ENCODE measurements around the gene LPAR1.

LPAR1 gene

GRCh38 chr9:110997847-110998246 is 40.4 kb downstream of the LPAR1 start:
- peak; percentile 28 for DNase-seq

GRCh38 chr9:110996436-110997220 is 41.6 kb downstream of the LPAR1 start:
- DNase-seq, result peak; percentile 78

GRCh38 chr9:110995420-110996340 is 42.6 kb downstream of the LPAR1 start:
- peak; percentile 25 for DNase-seq

GRCh38 chr9:110994771-110995241 is 43.5 kb downstream of the LPAR1 start:
- peak; percentile 73 for DNase-seq

GRCh38 chr9:110990481-110990880 is 47.8 kb downstream of the LPAR1 start:
- DNase-seq, result no peak

- peak; percentile 54 for DNase-seq
Measured at GRCh38 chr9:110986529-110986928, 51.7 kb downstream of the LPAR1 start.

GRCh38 chr9:110984890-110985437 is 53.3 kb downstream of the LPAR1 start:
- DNase-seq, result no peak

- peak; percentile 15 for DNase-seq
Measured at GRCh38 chr9:110980261-110980660, 58.0 kb downstream of the LPAR1 start.

GRCh38 chr9:110979636-110980035 is 58.6 kb downstream of the LPAR1 start:
- DNase-seq, result no peak

GRCh38 chr9:110978516-110978915 is 59.8 kb downstream of the LPAR1 start:
- no peak for DNase-seq

GRCh38 chr9:110977259-110977709 is 61.0 kb downstream of the LPAR1 start:
- peak; percentile 84 for DNase-seq

- no peak for DNase-seq
Measured at GRCh38 chr9:110975969-110976368, 62.3 kb downstream of the LPAR1 start.

- DNase-seq, result no peak
Measured at GRCh38 chr9:110975278-110975677, 63.0 kb downstream of the LPAR1 start.

- DNase-seq, result no peak
Measured at GRCh38 chr9:110971705-110972104, 66.6 kb downstream of the LPAR1 start.

- DNase-seq, result no peak
Measured at GRCh38 chr9:110971234-110971633, 67.0 kb downstream of the LPAR1 start.

- DNase-seq, result peak; percentile 87
Measured at GRCh38 chr9:110969971-110970386, 68.3 kb downstream of the LPAR1 start.

GRCh38 chr9:110968096-110968495 is 70.2 kb downstream of the LPAR1 start:
- no peak for DNase-seq

- no peak for DNase-seq
Measured at GRCh38 chr9:110967196-110967595, 71.1 kb downstream of the LPAR1 start.

GRCh38 chr9:110960288-110960687 is 78.0 kb downstream of the LPAR1 start:
- no peak for DNase-seq

- DNase-seq, result peak; percentile 29
Measured at GRCh38 chr9:110958847-110959246, 79.4 kb downstream of the LPAR1 start.

GRCh38 chr9:110954822-110955291 is 83.4 kb downstream of the LPAR1 start:
- no peak for DNase-seq

- DNase-seq, result no peak
Measured at GRCh38 chr9:110952540-110952859, 85.8 kb downstream of the LPAR1 start.

GRCh38 chr9:110951805-110952539 is 86.3 kb downstream of the LPAR1 start:
- DNase-seq, result no peak

Measured in fibroblast of skin of right biceps (primary cell).